Neural cell (in vitro differentiated cells): Measurements from ENCODE around the gene UBE2N.

Source experiments
- EZH2 ChIP-seq: fragments of 200-600, 300-800 bp; shearing (Covaris generic), sonication (generic); IDR thresholded peaks from 2 replicates; pipeline ENCODE4 v1.6.1; 2014; ENCODE audit warnings: antibody characterized with exemption, low read length, borderline replicate concordance, mild to moderate bottlenecking; ENCODE audit not compliant: insufficient read depth, poor library complexity, severe bottlenecking
- POLR2AphosphoS5 ChIP-seq: IDR thresholded peaks from 2 replicates; pipeline ENCODE4 v1.6.1; 2012
- SMC3 ChIP-seq: fragments of 450-650 bp; conservative IDR thresholded peaks from 2 replicates; pipeline ENCODE4 v1.6.1; 2014; ENCODE audit warnings: antibody characterized with exemption, mild to moderate bottlenecking, moderate library complexity; ENCODE audit not compliant: poor library complexity
- TAF1 ChIP-seq: IDR thresholded peaks from 2 replicates; pipeline ENCODE4 v1.6.1; 2012; ENCODE audit warnings: low read depth
- TF ChIP-seq, protein P1 (sequence below): fragments of 450-650 bp; IDR thresholded peaks from 2 replicates; pipeline ENCODE4 v1.5.1; 2014; ENCODE audit warnings: antibody characterized with exemption, mild to moderate bottlenecking, moderate library complexity; ENCODE audit not compliant: poor library complexity, severe bottlenecking

GRCh38 chr12:93358821-93359220 lies 82.9 kb downstream of the UBE2N start:
- TF ChIP-seq, protein P1, sequence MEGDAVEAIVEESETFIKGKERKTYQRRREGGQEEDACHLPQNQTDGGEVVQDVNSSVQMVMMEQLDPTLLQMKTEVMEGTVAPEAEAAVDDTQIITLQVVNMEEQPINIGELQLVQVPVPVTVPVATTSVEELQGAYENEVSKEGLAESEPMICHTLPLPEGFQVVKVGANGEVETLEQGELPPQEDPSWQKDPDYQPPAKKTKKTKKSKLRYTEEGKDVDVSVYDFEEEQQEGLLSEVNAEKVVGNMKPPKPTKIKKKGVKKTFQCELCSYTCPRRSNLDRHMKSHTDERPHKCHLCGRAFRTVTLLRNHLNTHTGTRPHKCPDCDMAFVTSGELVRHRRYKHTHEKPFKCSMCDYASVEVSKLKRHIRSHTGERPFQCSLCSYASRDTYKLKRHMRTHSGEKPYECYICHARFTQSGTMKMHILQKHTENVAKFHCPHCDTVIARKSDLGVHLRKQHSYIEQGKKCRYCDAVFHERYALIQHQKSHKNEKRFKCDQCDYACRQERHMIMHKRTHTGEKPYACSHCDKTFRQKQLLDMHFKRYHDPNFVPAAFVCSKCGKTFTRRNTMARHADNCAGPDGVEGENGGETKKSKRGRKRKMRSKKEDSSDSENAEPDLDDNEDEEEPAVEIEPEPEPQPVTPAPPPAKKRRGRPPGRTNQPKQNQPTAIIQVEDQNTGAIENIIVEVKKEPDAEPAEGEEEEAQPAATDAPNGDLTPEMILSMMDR, result no peak
- TF ChIP-seq POLR2AphosphoS5 (no peak), SMC3 (no peak), EZH2 (no peak), TAF1 (no peak)
